Measurements from ENCODE around the gene AK6.

Gene AK6

DNA sequence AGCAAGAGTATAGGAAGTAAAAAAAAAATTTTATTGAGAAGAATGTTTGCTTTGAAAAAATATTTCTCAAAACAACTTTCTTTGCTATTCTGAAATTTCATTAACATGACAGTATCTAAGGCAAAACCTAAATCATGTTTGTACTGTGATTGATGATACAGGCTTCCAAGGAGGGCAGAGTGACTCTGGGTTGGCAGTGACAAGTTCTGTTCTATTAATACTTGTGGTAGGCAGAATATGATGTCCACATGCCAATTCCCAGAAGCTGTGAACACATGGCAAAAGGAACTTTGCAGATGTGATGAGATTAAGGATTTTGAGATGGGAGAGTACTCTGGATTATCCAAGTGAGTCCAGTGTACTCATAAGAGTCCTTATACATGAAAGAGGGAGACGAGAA lies 53.3 kb downstream of the AK6 start:
- Mint-ChIP-seq H3K4me3 (no peak overlapping the region), H3K4me1 (ENCODE audit: low read depth) (no peaks in the 10 kb centered on the region), H3K27ac (no peak overlapping the region), H3K27me3 (no peaks in the 10 kb centered on the region), H3K36me3 (peaks cover 6% of the 10 kb centered on the region), H3K9me3 (ENCODE audit: low read depth) (no peaks in the 10 kb centered on the region)

DNA sequence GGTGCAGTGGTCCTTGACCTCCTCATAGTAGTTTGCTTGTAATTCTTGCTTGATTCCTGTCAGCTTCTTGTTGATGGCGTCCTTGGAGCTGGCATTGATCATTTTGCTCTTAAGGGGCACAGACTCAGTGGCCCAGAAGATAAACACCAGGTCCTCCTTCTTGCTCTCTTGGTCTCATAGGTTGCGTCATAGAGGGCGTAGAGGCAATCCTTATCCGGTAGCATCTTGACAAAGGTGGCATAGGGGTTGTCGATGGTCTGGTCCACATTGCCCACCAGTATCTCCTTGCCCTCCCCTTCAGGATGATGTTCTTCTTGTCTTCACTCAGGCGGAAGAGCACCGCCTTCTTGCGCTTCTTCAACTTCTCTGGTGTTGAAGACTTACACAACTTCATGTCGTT lies 55.9 kb downstream of the AK6 start:
- H3K9me3 Mint-ChIP-seq (ENCODE audit: low read depth): no peaks in the 10 kb centered on the region
- H3K4me3 Mint-ChIP-seq: no peak overlapping the region
- H3K27ac Mint-ChIP-seq: no peak overlapping the region
- no peaks in the 10 kb centered on the region for H3K4me1 Mint-ChIP-seq (ENCODE audit: low read depth)
- peaks cover 22% of the 10 kb centered on the region for H3K36me3 Mint-ChIP-seq
- H3K27me3 Mint-ChIP-seq: no peaks in the 10 kb centered on the region

DNA sequence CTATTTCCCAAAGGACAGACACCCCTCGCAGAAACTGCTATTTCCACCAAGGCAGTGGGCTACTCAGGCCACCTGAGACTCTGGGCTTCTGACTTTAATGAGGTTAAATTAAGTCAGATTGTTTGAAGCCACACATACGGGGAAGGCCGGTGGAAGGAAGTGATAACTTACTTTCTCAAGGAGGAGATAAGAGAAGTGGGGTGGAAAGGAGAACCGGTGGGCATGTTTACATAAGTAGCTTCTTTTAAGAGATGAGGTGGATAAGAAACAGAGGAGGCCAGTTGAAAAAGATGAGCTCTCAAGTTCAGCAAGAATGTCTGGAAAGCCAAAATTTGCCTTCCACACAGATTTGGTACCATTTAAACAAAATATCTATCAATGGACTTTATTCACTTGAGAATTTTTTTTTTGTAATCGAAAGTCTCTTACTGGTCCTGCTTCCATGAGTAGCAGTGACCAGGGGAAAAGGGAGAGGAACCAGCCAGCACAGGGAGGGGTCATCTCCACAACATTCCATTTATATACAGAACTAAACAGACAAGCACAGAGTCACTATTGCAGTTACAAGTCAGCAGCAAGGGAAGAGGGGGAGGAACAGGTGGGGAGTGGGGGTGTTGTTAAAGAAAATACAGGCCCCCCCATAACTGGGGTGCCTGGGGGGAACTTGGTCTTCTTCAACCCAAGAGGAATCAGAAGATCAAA lies 56.7 kb downstream of the AK6 start:
- Mint-ChIP-seq H3K27me3 (no peaks in the 10 kb centered on the region), H3K27ac (no peak overlapping the region), H3K4me3 (no peak overlapping the region), H3K4me1 (ENCODE audit: low read depth) (no peaks in the 10 kb centered on the region), H3K36me3 (peaks cover 28% of the 10 kb centered on the region), H3K9me3 (ENCODE audit: low read depth) (no peaks in the 10 kb centered on the region)

DNA sequence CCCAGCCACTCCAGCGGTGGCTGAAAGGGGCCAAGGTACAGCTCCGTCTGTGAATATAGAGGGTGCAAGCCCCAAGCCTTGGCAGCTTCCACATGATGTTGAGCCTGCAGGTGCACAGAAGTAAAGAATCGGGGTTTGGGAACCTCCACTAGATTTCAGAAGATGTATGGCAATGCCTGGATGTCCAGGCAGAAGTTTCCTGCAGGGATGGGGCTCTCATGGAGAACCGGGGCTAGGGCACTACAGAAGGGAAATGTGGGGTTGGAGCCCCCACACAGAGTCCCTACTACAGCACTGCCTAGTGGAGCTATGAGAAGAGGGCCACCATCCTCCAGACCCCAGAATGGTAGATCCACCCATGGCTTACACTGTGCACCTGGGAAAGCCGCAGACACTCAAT lies 59.9 kb downstream of the AK6 start:
- no peaks in the 10 kb centered on the region for H3K9me3 Mint-ChIP-seq (ENCODE audit: low read depth)
- no peaks in the 10 kb centered on the region for H3K27me3 Mint-ChIP-seq
- no peak overlapping the region for H3K27ac Mint-ChIP-seq
- no peak overlapping the region for H3K4me3 Mint-ChIP-seq
- H3K36me3 Mint-ChIP-seq: peaks cover 34% of the 10 kb centered on the region
- H3K4me1 Mint-ChIP-seq (ENCODE audit: low read depth): no peaks in the 10 kb centered on the region

DNA sequence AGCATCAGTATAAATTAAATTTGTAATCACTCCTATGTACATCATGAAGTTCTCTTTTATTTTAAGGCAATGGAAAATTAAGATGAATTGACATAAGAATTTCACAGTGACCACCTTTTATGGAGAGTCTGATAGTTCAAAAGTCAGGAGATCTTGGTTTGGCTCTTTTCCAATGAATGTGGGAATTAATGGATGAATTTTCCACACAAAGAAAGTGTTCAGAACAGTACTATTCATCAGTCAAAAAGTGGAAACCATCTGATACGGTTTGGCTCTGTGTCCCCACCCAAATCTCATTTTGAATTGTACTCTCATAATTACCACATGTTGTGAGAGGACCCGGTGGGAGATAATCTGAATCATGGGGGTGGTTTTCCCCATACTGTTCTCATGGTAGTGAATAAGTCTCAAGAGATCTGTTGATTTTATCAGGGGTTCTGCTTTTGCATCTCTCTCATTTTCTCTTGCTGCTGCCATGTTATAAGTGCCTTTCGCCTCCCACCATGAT lies 61.2 kb downstream of the AK6 start:
- H3K9me3 Mint-ChIP-seq (ENCODE audit: low read depth): no peaks in the 10 kb centered on the region
- H3K27ac Mint-ChIP-seq: no peak overlapping the region
- H3K4me1 Mint-ChIP-seq (ENCODE audit: low read depth): no peaks in the 10 kb centered on the region
- H3K27me3 Mint-ChIP-seq: no peaks in the 10 kb centered on the region
- H3K4me3 Mint-ChIP-seq: no peak overlapping the region
- peaks cover 36% of the 10 kb centered on the region for H3K36me3 Mint-ChIP-seq

DNA sequence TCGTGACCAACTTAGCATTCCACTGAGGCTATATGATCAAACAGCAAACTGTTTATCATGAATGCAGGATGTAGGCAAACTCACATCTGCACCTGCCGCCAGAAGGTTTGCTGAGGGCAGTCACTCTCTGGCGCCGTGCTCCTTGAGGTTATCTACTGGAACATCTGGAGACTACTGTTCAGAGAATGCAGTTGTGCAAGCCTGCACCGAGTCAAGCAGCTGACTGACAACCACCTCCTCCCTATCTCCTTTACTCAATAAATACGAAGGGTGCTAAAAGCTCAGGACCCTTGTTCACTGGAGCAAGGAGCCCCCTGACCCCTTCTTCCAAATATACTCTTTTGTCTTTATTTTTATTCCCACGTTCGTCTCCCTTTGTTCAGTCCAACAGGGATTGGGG lies 63.8 kb downstream of the AK6 start:
- H3K36me3 Mint-ChIP-seq: peaks cover 29% of the 10 kb centered on the region
- no peaks in the 10 kb centered on the region for H3K4me1 Mint-ChIP-seq (ENCODE audit: low read depth)
- H3K4me3 Mint-ChIP-seq: no peak overlapping the region
- H3K27me3 Mint-ChIP-seq: no peaks in the 10 kb centered on the region
- no peaks in the 10 kb centered on the region for H3K9me3 Mint-ChIP-seq (ENCODE audit: low read depth)
- H3K27ac Mint-ChIP-seq: no peak overlapping the region

Measured in activated naive CD8-positive, alpha-beta T cell (primary cell).